ENCODE measurements around the gene CSF2. TPM values are rescaled to one million over a fixed set of nuclear protein-coding genes. Genes with fewer than 3 reads are reported as not detected.

Gene CSF2
- polyA plus RNA-seq, 1 experiment, result not detected

- no peak overlapping the region for H3K27ac ChIP-seq (ENCODE audit: low read depth, low read length)
- H3K9me3 ChIP-seq (ENCODE audit: control insufficient read depth, insufficient read depth, low read length), result no peaks in the 10 kb centered on the region
- CTCF ChIA-PET, result interaction anchor here (1.0 kb wide), 1 partner anchor 15 kb away, joined by 4 read pairs; no protein-coding TSS in a partner anchor
- no peak for TF ChIP-seq CTCF (IDR thresholded peaks at IDR 0.05; ENCODE audit: low read depth, low read length)
- DNase-seq (ENCODE audit: low read depth, low spot score), result no peak
- H3K27me3 ChIP-seq (ENCODE audit: control insufficient read depth, insufficient read depth, low read length), result peaks cover 16% of the 10 kb centered on the region
- no peak overlapping the region for H3K4me3 ChIP-seq (ENCODE audit: low read depth, low read length)
- POLR2A ChIA-PET, result no interaction called here
Observed at GRCh38 chr5:132050136-132050535, 23.5 kb upstream of the CSF2 start.

- Histone ChIP-seq H3K27ac (ENCODE audit: low read depth, low read length) (no peak overlapping the region), H3K27me3 (ENCODE audit: control insufficient read depth, insufficient read depth, low read length) (peaks cover 17% of the 10 kb centered on the region), H3K4me3 (ENCODE audit: low read depth, low read length) (no peak overlapping the region), H3K9me3 (ENCODE audit: control insufficient read depth, insufficient read depth, low read length) (no peaks in the 10 kb centered on the region)
- ChIA-PET CTCF (no interaction called here), POLR2A (no interaction called here)
- DNase-seq (ENCODE audit: low read depth, low spot score), result no peak
- TF ChIP-seq CTCF (IDR thresholded peaks at IDR 0.05; ENCODE audit: low read depth, low read length), result no peak
Observed at GRCh38 chr5:132050661-132051552, 22.7 kb upstream of the CSF2 start.

- no peaks in the 10 kb centered on the region for H3K9me3 ChIP-seq (ENCODE audit: control insufficient read depth, insufficient read depth, low read length)
- peaks cover 18% of the 10 kb centered on the region for H3K27me3 ChIP-seq (ENCODE audit: control insufficient read depth, insufficient read depth, low read length)
- H3K27ac ChIP-seq (ENCODE audit: low read depth, low read length), result no peak overlapping the region
- ChIA-PET CTCF (interaction anchor here (1.0 kb wide), 1 partner anchor 11 kb away, joined by 3 read pairs; no protein-coding TSS in a partner anchor), POLR2A (no interaction called here)
- DNase-seq (ENCODE audit: low read depth, low spot score), result no peak
- H3K4me3 ChIP-seq (ENCODE audit: low read depth, low read length), result no peak overlapping the region
- no peak for TF ChIP-seq CTCF (IDR thresholded peaks at IDR 0.05; ENCODE audit: low read depth, low read length)
Observed at GRCh38 chr5:132052520-132052919, 21.1 kb upstream of the CSF2 start.

- ChIA-PET CTCF (no interaction called here), POLR2A (no interaction called here)
Observed at GRCh38 chr5:132053483-132053882, 20.1 kb upstream of the CSF2 start.

More at GRCh38 chr5:132053483-132053882, 20.1 kb upstream of the CSF2 start:
- no peak for TF ChIP-seq CTCF (IDR thresholded peaks at IDR 0.05; ENCODE audit: low read depth, low read length)
- H3K4me3 ChIP-seq (ENCODE audit: low read depth, low read length), result no peak overlapping the region
- no peak for DNase-seq (ENCODE audit: low read depth, low spot score)
- H3K27me3 ChIP-seq (ENCODE audit: control insufficient read depth, insufficient read depth, low read length), result peaks cover 21% of the 10 kb centered on the region
- H3K27ac ChIP-seq (ENCODE audit: low read depth, low read length), result no peak overlapping the region
- H3K9me3 ChIP-seq (ENCODE audit: control insufficient read depth, insufficient read depth, low read length), result no peaks in the 10 kb centered on the region
